ENCODE results near the gene EVI5L.

EVI5L gene

DNA sequence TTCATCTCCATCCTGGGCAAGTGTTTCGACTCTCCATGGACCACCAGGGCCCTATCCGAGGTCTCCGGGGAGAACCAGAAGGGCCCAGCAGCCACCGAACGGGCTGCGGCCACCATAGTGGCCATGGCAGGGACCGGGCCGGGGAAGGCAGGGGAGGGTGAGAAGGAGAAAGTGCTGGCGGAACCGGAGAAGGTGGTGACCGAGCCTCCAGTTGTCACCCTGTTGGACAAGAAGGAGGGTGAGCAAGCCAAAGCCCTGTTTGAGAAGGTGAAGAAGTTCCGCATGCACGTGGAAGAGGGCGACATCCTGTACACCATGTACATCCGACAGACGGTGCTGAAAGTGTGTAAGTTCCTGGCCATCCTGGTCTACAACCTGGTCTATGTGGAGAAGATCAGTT, 68.9 kb downstream of the EVI5L start:
- DNase-seq (ENCODE audit: low read depth): no peak

DNA sequence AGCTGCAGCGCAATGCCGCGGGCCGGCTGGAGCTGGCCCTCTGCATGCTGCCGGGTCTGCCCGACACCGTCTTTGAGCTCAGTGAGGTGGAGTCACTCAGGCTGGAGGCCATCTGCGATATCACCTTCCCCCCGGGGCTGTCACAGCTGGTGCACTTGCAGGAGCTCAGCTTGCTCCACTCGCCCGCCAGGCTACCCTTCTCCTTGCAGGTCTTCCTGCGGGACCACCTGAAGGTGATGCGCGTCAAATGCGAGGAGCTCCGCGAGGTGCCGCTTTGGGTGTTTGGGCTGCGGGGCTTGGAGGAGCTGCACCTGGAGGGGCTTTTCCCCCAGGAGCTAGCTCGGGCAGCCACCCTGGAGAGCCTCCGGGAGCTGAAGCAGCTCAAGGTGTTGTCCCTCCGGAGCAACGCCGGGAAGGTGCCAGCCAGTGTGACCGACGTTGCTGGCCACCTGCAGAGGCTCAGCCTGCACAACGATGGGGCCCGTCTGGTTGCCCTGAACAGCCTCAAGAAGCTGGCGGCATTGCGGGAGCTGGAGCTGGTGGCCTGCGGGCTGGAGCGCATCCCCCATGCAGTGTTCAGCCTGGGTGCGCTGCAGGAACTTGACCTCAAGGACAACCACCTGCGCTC, 69.8 kb downstream of the EVI5L start:
- no peak for DNase-seq (ENCODE audit: low read depth)

DNA sequence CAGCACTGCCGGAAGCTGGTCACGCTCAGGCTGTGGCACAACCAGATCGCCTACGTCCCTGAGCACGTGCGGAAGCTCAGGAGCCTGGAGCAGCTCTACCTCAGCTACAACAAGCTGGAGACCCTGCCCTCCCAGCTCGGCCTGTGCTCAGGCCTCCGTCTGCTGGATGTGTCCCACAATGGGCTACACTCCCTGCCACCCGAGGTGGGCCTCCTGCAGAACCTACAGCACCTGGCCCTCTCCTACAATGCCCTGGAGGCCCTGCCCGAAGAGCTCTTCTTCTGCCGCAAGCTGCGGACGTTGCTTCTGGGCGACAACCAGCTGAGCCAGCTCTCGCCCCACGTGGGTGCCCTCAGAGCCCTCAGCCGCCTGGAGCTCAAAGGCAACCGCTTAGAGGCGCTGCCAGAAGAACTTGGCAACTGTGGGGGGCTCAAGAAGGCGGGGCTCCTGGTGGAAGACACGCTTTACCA, 70.4 kb downstream of the EVI5L start:
- DNase-seq (ENCODE audit: low read depth): no peak

DNA sequence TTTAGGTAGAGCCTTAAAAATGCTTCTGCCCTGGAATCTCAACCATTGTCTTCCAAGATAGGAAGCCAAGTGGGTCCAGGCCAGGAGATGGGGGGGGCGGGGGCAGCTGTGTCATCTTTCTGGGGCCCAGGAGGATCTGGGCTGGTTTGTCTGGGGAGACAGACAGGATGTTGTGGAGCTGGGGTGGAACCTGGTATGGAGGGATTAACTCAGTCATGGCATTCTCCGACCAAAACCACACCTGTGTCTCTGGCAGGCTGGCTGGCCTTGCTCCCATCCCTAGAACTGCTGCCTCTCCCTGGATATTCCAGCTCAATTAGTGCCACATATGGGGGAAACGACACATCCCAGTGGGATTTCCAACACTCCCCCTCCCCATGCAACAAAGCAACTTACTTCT, 70.9 kb downstream of the EVI5L start:
- DNase-seq (ENCODE audit: low read depth): no peak

DNA sequence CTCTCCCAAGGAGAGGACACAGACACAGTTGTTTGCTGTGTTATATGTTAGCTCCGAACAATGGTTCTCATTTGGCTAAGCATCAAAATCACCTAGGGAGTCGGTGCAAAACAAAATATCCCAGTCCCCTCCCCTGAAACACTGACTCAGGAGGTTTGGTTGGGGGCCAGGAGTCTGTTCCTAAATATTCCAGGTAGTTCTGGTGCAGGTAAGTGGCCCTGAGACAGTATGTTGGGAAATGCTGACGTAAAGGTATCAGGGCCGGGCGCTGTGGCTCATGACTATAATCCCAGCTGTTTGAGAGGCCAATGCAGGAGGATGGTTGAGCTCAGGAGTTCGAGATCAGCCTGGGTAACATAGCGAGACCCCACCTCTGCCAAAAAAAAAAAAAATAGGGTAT, 71.3 kb downstream of the EVI5L start:
- no peak for DNase-seq (ENCODE audit: low read depth)

DNA sequence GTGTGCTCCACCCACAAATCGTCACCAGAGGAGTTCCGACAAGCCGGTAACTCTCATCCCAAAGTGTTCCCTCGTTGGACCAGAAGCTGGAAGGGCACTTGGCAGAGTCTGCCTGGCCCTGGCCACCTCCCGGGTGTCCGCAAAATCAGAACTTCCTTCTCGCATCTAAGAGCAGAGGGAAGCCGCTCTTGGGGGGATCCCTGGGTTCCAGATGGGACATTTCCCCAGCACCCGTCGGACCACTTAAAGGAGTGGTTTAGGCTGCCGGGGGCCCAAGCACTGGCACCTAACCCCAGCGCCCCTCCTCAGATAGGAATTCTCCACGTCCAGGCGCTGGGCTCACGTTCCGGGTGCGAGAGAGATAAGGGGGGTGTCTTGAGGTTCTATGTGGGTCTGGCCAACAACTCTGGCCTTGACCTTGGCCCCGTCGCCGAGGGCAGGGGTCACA, 72.8 kb downstream of the EVI5L start:
- DNase-seq (ENCODE audit: low read depth): no peak

DNA sequence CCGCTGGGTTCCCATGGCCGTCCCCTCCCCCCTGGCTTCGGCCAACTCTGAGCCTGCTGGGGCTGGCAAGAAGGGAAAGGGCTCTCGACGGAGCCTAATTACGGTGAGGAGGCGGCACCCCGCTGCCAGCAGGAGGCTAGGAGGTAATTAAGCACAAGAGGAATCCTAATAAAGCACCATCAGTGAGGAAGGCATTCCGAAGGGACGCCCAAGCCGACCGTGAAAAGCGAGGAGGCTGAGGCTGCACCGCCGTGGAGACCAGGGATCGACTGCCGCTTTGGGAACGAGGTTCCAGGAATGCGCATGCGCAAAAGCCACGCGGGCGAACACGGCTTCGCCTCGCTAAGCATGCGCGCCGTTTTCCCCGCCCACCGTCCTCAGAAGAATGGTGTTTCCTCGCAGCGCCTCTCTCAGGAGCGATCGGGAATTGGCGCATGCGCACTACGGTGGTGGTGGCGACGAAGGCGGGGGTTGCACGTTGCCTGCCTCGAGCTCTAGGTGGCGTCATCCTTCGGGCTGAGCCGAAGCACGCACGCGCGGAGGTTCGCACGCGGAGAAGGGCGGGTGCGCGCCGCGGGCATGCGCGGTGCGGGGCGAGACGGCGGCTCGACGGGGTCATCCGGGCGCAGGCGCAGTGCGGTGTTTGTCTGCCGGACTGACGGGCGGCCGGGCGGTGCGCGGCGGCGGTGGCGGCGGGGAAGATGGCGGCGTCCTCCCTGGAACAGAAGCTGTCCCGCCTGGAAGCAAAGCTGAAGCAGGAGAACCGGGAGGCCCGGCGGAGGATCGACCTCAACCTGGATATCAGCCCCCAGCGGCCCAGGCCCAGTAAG, 73.4 kb downstream of the EVI5L start, which contains the start of gene MAP2K7:
Gene MAP2K7 (plus strand): TSS at position 634 of the 830 bp plus-strand sequence. CDS start 68 bp downstream, at position 702.
- DNase-seq (ENCODE audit: low read depth): peak; percentile 100

DNA sequence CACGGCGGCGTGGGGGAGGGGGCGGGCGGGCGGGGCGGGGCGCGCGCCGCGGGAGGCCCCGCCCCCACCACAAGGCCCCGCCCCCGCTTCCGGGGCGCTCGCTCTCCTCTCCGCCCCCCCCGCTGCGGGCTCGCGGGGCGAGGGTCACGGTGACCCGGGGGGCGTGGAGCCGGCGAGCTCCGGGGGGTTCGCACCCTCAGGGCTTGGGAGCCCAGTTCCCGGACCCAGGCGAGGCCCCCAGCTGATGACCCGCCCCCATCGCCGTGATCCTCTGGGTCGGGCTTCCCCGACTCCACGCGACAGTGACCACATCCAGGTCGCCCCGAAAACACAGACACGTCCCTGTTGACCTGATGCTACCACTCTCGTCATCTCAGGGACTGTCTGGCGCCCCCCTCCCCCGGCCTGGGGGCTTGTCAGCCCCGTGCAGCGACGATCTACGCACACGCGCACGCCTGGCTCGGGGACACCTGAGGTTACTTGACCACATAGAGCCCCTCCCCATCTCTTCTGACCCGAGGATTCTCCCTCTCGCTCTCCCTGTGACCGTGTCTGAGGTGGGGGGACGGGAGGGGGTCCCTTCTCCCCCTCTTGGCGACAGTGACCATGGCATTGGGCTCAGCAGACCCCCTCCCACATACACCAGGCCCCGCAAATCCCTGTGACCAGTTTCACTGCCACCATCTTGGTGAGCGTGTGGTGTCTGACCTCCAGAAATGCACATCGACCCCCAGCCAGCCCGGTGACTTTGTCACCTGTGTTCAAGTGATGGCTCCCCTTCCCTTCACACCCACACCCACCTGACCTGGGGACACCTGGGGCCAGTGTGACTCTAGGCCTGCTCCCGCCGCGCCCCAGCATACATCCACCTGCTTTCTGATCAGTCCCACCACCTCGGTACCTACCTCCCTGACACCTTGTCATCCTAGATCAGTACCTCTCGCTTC, 74.3 kb downstream of the EVI5L start:
- DNase-seq (ENCODE audit: low read depth): peak; percentile 45

DNA sequence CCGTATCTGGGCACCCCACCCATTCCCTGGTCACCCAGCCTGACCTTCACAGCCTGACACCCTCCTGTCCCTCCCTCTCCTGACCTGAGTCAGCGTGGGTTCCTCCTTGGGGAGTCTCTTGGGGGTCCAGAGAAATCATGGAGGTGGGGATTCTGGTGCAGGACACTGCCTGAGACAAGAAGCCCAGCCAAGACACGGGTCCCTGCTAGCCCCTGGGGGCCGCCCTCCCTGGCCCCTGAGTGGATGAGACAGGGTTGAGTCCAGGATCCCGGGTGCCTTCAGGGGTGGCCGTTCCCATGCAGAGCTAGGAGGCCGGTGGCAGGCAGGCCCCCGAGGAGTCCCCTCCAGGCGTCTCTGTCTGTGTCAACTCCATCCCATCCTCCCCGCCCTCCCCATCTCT, 75.2 kb downstream of the EVI5L start:
- no peak for DNase-seq (ENCODE audit: low read depth)

DNA sequence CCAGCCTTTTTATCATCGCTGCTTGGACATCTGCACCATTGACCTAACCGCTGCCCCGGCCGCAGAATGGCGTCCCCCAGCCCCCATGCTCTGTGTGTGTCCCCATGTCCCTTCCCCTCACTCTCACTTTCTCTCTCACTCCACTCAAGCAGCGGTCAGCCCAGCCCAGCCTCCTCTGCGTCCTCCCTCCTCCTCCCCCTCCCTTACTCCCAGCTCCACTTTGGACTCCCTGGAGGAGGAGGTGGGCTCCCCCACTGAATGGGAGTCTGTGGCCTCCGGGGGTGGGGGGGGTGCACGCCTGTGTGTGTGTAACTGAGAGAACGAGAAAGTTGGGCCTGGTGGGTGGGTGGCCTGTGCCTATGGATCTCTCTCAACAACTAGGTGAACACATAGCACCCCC, 75.8 kb downstream of the EVI5L start:
- DNase-seq (ENCODE audit: low read depth): no peak

DNA sequence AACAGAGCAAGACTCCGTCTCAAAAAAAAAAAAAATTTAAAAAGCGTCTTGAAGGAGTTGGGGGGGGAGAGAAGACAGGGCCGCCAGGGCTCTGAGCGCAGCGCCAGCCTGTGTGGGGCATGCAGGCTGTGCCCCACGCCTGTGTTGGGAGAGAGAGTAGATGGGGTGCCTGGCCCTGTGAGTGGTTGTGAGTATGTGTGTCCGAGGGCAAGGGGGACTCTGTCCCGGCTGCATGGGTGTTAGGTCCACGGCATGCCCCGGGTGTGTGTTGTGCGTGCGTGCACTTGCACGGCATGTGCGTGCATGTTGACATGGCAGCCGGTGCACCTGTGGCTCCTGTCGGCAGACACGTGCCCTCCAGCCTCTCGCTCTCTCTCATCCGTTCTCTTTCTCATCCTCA, 77.1 kb downstream of the EVI5L start:
- no peak for DNase-seq (ENCODE audit: low read depth)

DNA sequence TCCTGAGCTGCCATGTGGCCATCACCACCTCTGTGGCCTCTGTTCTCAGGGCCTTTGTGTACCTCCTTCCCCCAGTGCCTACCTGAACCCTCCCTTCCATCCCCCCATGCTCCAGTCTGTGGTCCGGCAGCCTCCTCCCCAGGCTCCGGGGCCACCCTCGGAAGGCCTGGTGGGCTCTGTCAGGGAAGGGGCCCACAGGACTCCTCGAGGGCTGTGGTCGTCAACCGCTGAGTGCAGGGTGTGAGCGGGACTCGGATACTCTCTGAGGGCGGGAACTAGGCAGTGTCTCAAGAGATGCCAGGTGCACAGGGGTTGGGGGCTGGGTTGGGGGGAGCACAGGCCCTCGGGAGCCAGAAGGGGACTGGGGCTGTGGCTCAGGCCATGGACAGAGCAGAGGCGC, 77.5 kb downstream of the EVI5L start:
- no peak for DNase-seq (ENCODE audit: low read depth)

DNA sequence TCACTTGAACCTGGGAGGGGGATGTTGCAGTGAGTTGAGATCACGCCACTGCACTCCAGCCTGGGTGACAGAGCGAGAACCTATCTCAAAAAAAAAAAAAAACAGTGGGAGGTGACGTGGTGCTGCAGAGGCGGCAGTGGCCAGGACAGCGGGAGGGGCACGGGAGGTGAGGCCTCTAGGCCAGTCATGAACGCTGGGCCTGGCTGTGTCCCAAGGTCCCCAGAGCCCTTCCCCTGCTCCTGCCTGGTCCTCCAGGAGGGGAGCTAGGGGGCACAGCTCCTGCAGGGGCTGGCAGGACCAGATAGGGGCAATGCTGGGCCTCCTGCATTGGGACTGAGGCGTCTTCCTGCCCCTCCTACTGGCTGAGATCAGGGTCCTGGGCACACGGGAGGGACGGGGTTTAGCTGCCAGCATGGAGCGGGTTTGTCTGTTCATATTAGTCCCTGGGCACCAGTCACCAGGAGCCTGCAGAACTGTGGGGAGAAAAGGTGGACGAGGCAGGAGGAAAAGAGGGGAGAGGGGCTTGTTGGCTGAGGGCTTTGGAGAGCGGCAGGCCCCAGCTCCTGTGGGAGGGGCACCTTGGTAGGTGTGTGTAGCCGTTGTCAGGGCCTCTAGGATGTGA, 78.2 kb downstream of the EVI5L start:
- DNase-seq (ENCODE audit: low read depth): no peak

DNA sequence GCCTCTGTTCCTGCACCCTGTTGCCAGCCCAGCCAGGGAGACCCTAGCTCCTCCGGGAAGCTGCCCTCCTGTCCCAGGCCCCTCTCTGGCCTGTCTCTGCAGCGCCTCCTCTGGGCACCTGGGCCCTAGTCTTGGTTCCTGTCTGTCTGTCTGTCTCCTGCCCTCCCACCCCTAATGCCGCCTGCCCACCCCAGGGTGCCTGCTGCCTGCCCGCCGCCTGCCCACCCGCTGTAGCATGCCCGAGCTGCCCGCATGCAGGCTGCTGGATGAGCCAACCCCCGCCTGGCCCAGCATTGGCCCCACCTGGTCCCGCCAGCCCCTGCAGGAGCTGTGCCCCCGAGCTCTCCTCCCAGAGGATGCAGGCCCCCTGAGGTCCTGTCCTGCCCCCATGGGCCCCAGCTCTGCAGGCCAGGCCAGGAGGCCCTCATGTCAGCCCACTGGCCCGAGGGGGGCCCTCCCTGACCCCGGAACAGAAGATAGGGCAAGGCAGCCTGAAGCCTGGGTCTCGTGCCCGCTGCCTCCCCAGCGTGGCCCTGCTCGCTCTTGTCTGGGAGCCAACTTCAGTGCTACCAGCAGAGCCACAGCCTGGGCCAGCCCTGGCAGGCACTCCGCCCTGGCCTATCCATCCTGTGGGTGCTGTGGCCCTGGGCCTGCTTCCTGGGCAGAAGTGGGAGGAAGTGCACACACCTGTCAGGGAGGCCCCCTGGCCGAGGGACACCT, 78.9 kb downstream of the EVI5L start:
- DNase-seq (ENCODE audit: low read depth): no peak

DNA sequence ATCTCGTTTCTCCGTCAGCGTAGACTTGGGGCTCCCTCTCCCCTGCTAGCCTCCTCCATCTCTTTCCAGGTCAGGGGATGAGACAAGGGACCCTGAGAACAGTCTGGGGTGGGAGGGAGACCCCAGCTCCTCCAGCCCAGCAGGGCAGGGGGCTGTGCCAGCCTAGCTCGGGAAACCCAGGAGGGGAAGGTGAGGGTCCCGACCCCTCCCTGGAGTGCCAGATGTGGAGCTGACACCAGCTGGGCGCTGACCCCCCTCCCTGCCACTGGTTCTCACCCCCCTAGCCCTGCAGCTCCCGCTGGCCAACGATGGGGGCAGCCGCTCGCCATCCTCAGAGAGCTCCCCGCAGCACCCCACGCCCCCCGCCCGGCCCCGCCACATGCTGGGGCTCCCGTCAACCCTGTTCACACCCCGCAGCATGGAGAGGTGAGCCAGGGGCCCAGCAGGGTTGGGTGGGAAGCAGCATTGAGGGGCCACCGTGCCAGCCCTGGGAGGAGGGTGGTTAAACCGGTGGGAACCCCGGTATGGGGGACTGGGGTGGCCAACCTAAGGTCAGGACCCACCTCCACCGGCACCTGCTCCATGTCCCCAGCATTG, 79.6 kb downstream of the EVI5L start:
- DNase-seq (ENCODE audit: low read depth): no peak

DNA sequence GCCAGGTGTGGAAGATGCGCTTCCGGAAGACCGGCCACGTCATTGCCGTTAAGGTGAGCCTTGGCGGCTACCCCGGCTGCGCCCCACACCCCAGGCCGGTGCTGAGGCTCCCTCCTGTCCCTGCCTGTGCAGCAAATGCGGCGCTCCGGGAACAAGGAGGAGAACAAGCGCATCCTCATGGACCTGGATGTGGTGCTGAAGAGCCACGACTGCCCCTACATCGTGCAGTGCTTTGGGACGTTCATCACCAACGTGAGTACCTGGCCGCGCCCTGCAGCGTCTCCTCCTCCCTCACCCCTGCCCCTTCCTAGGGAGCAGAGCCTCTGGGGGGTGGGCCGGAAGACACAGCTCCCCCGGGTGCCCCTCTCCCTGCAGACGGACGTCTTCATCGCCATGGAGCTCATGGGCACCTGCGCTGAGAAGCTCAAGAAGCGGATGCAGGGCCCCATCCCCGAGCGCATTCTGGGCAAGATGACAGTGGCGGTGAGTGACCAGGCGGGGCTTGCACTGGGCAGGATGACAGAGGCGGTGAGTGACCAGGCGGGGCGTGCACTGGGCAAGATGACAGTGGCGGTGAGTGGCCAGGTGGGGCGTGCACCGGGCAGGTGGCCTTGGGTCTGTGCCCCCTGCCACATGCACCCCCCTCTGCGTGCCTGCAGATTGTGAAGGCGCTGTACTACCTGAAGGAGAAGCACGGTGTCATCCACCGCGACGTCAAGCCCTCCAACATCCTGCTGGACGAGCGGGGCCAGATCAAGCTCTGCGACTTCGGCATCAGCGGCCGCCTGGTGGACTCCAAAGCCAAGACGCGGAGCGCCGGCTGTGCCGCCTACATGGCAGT, 80.5 kb downstream of the EVI5L start:
- DNase-seq (ENCODE audit: low read depth): no peak

DNA sequence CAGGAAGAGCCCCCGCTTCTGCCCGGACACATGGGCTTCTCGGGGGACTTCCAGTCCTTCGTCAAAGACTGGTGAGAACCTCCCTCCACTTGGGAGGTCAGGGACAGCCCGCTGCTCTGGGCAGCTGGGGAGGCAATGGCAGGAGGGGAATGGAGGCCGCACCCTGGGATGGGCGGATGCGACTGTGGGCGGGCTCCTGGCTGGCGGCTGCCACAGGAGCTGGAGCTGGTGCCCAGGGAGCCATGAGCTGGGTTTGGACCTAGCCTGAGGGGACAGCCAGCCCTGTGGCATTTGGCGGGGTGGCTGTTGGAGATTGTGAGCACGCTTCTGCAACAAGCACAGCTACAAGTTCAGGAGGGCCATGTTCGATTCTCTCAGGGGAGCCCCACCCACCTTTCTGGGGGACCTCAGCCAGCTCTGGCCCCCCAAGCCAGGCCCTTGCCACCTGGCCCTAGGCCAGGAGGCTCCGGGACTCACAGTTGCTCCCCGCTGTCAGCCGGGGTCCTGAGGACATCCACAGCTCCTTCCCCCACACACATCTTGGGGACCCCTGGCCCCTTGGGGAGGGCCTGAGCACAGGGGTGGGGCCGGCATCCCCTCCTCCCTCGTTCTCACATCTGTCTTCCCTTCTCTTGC, 81.6 kb downstream of the EVI5L start:
- no peak for DNase-seq (ENCODE audit: low read depth)

DNA sequence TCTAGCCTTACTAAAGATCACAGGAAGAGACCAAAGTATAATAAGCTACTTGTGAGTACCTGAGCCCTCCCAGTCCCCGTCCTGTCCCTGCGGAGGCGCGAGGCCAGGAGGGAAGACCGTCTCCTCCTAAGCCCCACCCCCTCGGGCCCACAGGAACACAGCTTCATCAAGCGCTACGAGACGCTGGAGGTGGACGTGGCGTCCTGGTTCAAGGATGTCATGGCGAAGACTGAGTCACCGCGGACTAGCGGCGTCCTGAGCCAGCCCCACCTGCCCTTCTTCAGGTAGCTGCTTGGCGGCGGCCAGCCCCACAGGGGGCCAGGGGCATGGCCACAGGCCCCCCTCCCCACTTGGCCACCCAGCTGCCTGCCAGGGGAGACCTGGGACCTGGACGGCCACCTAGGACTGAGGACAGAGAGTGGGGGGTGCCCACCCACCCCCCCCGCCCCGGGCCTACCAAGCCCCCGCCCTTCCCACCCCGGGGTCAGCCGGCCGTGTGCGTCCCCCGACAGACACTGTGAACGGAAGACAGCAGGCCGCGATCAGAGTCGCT, 82.2 kb downstream of the EVI5L start:
- DNase-seq (ENCODE audit: low read depth): no peak
